Activated T-cell treated with anti-CD3 and anti-CD28 coated beads, Interleukin-2, amount 50 U/mL, for 1 hour (primary cell): Measurements from ENCODE around the gene ICA1.

Source experiments
- DNase-seq: peaks from one replicate; pipeline ENCODE4 v3.0.0-alpha.2; 2020

ICA1 gene

GRCh38 chr7:8226501-8226900, 35.5 kb downstream of the ICA1 start:
- DNase-seq: no peak

- no peak for DNase-seq
Observed at GRCh38 chr7:8221567-8221966, 40.4 kb downstream of the ICA1 start.

GRCh38 chr7:8221101-8221495, 40.9 kb downstream of the ICA1 start:
- DNase-seq: no peak

GRCh38 chr7:8220376-8221100, 41.4 kb downstream of the ICA1 start:
- DNase-seq: no peak

- DNase-seq: no peak
Observed at GRCh38 chr7:8217200-8218068, 44.5 kb downstream of the ICA1 start.

GRCh38 chr7:8216334-8216690, 45.7 kb downstream of the ICA1 start:
- DNase-seq: no peak

- no peak for DNase-seq
Observed at GRCh38 chr7:8215648-8216333, 46.2 kb downstream of the ICA1 start.

- no peak for DNase-seq
Observed at GRCh38 chr7:8214244-8214824, 47.6 kb downstream of the ICA1 start.

- no peak for DNase-seq
Observed at GRCh38 chr7:8213381-8213780, 48.6 kb downstream of the ICA1 start.

GRCh38 chr7:8212638-8213037, 49.3 kb downstream of the ICA1 start:
- DNase-seq: no peak

- DNase-seq: no peak
Observed at GRCh38 chr7:8211725-8212096, 50.3 kb downstream of the ICA1 start.

- DNase-seq: no peak
Observed at GRCh38 chr7:8210845-8211724, 50.9 kb downstream of the ICA1 start.

- no peak for DNase-seq
Observed at GRCh38 chr7:8209353-8209752, 52.6 kb downstream of the ICA1 start.

GRCh38 chr7:8208816-8209215, 53.2 kb downstream of the ICA1 start:
- DNase-seq: no peak

- DNase-seq: no peak
Observed at GRCh38 chr7:8206956-8207355, 55.0 kb downstream of the ICA1 start.

GRCh38 chr7:8205537-8205936, 56.4 kb downstream of the ICA1 start:
- DNase-seq: no peak

GRCh38 chr7:8205031-8205387, 57.0 kb downstream of the ICA1 start:
- no peak for DNase-seq

- no peak for DNase-seq
Observed at GRCh38 chr7:8204339-8205030, 57.5 kb downstream of the ICA1 start.

- DNase-seq: no peak
Observed at GRCh38 chr7:8201846-8202441, 60.0 kb downstream of the ICA1 start.

- DNase-seq: no peak
Observed at GRCh38 chr7:8200717-8201116, 61.2 kb downstream of the ICA1 start.

GRCh38 chr7:8200316-8200715, 61.7 kb downstream of the ICA1 start:
- no peak for DNase-seq
